HG02870 (cell line): Measurements from ENCODE around the gene GUSB.
"Not testable (repeated sequence)": the region's sequence is repeated elsewhere in the genome, so short reads cannot be mapped to it uniquely, and the experiment has no call there.

ENCODE experiments used
- ATAC-seq: cut with Tn5 transposase; IDR thresholded peaks from one replicate; pipeline ENCODE4 v1.9.1; 2021; ENCODE audit warnings: mild to moderate bottlenecking, moderate library complexity; ENCODE audit not compliant: unreplicated experiment

The GUSB gene

GRCh38 chr7:65976659-65977196, 5.3 kb downstream of the GUSB start:
- ATAC-seq: no peak

- no peak for ATAC-seq
These were observed 6.1 kb downstream of the GUSB start for GRCh38 chr7:65975814-65976445.

DNA sequence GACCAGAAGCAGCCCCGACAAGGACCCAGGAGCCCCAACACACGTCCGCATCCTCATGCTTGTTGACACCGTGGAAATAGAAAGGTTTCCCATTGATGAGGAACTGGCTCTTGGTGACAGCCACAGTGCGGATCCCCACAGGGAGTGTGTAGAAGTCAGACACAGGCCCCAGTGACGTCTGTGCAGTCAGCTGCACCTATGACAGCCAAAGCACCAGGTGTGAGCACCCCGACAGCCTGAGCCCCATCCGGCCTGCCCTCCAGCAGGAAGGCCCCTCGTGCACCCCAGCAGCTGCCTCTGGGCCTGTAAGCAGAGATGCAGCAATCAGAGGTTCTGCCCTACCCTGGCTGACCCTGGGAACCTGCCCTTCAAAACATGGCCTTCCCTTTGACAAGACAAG, 7.1 kb downstream of the GUSB start:
- no peak for ATAC-seq

DNA sequence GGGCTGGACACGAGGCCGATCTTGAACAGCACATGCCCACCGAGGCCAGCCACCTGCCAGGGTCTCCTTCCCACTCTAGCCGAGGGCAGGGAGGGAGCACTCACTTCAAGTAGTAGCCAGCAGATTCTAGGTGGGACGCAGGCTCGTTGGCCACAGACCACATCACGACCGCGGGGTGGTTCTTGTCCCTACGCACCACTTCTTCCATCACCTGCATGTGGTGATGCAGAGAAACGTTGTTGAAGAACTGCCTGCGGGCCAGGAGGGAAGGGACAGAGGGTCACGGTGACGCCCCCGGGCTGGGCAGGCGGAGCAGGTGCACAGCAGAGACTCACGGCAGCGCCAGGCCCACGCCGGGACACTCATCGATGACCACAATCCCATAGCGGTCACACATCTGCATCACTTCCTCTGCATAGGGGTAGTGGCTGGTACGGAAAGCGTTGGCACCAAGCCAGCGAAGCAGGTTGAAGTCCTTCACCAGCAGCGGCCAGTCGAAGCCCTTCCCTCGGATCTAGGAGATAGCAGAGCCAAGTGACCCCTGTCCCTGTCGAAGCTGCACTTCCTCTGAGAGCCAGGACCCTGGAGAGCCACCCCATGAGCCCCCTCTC, 7.7 kb downstream of the GUSB start:
- no peak for ATAC-seq

GRCh38 chr7:65972976-65973375, 9.0 kb downstream of the GUSB start:
- ATAC-seq: no peak

DNA sequence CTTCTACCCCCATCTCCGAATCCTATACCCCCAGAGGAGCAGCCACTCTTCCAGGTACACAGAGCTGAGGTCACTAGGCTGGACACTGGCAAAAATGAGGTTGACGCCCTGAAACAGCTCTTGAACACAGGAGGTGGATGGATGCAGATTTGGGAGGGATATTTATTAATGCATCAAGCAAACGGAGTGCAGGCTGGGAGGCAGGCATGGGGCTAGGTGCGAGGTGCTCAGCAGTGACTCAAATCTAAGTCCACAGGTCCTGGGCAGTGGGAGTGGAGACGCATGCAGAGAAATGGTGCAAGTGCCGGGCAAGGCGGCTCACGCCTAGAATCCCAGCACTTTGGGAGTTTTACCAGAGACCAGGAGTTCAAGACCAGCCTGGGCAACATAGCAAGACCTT, 11.0 kb downstream of the GUSB start:
- ATAC-seq: no peak

- ATAC-seq: no peak
These were observed 13.5 kb downstream of the GUSB start for GRCh38 chr7:65968256-65969185.

- ATAC-seq: no peak
These were observed 14.5 kb downstream of the GUSB start for GRCh38 chr7:65967361-65968155.

GRCh38 chr7:65966146-65966545, 15.9 kb downstream of the GUSB start:
- no peak for ATAC-seq

DNA sequence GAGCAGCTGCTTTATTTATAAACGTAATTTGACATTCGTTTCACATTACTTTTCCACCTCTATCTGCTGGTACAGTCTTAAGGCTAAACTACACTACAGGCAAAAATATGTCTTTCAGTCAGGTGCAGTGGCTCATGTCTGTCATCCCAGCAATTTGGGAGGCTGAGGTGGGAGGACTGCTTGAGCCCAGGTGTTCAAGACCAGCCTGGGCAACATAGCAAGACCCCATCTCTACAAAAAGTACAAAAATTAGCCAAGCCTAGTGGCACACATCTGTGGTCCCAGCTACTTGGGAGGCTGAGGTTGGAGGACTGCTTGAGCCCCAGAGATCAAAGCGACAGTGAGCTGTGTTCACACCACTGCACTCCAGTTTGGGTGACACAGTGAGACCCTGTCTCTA, 17.3 kb downstream of the GUSB start:
- not testable (repeated sequence) for ATAC-seq

GRCh38 chr7:65962033-65962432, 20.0 kb downstream of the GUSB start:
- ATAC-seq: no peak

DNA sequence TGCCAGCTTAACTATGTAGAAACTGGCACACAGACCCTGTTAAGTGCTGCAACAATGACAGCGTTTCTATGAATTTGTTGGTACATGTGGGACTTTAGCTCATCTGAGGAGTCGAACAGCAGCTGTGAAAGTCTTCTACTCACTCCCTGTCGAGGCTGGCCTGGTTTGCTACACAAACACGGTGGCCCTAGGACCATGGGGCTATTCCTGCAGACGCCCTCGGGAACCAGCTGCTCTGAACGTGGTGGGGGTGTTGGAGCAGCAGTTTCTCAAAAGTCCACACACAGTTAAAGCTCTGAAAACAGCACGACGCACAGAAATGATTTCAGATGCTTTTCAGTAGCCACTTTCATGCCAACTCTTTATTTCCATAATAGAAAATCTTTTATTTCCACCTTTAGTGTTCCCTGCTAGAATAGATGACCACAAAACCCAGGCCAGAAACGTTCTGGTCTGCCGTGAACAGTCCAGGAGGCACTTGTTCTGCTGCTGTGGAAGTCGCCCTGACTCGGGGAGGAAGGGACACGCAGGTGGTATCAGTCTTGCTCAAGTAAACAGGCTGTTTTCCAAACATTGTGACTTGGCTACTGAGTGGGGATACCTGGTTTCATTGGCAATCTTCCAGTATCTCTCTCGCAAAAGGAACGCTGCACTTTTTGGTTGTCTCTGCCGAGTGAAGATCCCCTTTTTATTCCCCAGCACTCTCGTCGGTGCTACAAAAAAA, 21.5 kb downstream of the GUSB start:
- no peak for ATAC-seq

- ATAC-seq: no peak
These were observed 26.3 kb downstream of the GUSB start for GRCh38 chr7:65955718-65956117.

- no peak for ATAC-seq
These were observed 28.0 kb downstream of the GUSB start for GRCh38 chr7:65953890-65954450.

- ATAC-seq: no peak
These were observed 28.9 kb downstream of the GUSB start for GRCh38 chr7:65953001-65953720.

GRCh38 chr7:65951837-65952578, 30.0 kb downstream of the GUSB start:
- no peak for ATAC-seq

DNA sequence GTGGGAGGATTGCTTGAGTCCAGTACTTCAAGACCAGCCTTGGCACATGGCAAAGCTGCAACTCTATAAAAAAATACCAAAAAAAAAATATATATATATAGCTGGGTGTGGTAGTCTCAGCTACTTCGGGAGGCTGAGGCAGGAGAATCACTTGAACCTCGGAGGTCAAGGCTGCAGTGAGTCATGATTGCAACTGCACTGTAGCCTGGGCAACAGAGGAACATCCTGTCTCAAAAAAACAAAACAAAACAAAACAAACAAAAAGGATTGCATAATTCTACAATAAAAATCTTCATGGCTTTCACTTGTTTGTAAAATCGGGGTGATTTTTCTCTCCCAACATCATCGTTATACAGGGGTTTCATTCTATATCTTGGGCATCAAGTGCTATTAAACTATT, 35.1 kb downstream of the GUSB start:
- no peak for ATAC-seq

DNA sequence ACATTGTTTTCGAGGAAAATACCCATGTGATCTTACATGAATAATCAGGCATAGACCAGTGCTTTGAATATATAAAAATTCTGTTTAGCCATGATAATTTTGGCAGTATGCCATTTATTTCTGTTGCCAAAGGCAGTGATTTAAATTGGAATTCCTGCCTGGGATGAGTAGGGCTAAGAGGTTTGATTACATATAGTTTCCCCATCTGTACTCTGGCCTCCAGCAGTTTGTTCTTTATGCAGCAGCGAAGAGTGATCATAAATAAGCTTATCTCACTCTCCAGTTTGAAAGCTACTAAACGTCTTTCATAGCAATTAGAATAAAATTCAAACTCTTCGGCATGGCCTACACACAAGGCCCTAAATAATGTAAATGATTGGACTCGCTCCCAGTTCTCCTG, 36.2 kb downstream of the GUSB start:
- ATAC-seq: not testable (repeated sequence)
